AG04450 (cell line): ENCODE results near the gene UVRAG. TPM values are rescaled to one million over a fixed set of nuclear protein-coding genes. Genes with fewer than 3 reads are reported as not detected.

Experiments
- CTCF ChIA-PET: fragments of 300-600, 350-600 bp; formaldehyde crosslinking; extraction: SDS; loops from one replicate; lab custom pipeline; 2022; ENCODE audit warnings: antibody characterized with exemption, inconsistent platforms; lab: Charles Lee
- POLR2A ChIA-PET: fragments of 350-600 bp; formaldehyde crosslinking; extraction: SDS; loops from one replicate; lab custom pipeline; 2021; ENCODE audit warnings: antibody characterized with exemption, inconsistent platforms; lab: Yijun Ruan, JAX
- DNase-seq: peaks from one replicate; pipeline ENCODE4 v3.0.0-alpha.2; 2011; ENCODE audit warnings: low read depth, low spot score
- H3K27ac ChIP-seq: one replicate; pipeline ENCODE4 v1.5.1; 2012; ENCODE audit warnings: low read depth, low read length, control low read depth
- H3K27me3 ChIP-seq: one replicate; pipeline ENCODE4 v1.6.0; 2012; ENCODE audit warnings: low read length; ENCODE audit not compliant: control insufficient read depth, insufficient read depth
- H3K4me3 ChIP-seq: 2 replicates; pipeline ENCODE4 v1.5.1; 2011; ENCODE audit warnings: mild to moderate bottlenecking, low read depth, low read length, control low read depth
- H3K9me3 ChIP-seq: 2 replicates; pipeline ENCODE4 v1.5.1; 2012; ENCODE audit warnings: low read length; ENCODE audit not compliant: control insufficient read depth, insufficient read depth
- CTCF ChIP-seq: IDR thresholded peaks from 2 replicates; pipeline ENCODE4 v1.5.1; 2011; ENCODE audit warnings: low read depth, low read length, control low read depth, inconsistent platforms
- polyA plus RNA-seq: library from polyadenylated mRNA; depleted of rRNA; stranded (reverse); fragments of >200 nt; gene quantifications from 2 replicates; pipeline ENCODE4 v1.2.3, GENCODE V29; 2011

Gene UVRAG
- polyA plus RNA-seq, 1 experiment: 11.6 TPM

- TF ChIP-seq CTCF: no peak
- Histone ChIP-seq H3K27ac (no peak overlapping the region), H3K27me3 (peaks cover 25% of the 10 kb centered on the region), H3K4me3 (no peak overlapping the region), H3K9me3 (no peaks in the 10 kb centered on the region)
- ChIA-PET POLR2A (no interaction called here), CTCF (no interaction called here)
- DNase-seq: no peak
Observed at GRCh38 chr11:75795276-75796090, 19.5 kb upstream of the UVRAG start.

GRCh38 chr11:75796091-75796435, 18.9 kb upstream of the UVRAG start:
- Histone ChIP-seq H3K4me3 (no peak overlapping the region), H3K27me3 (peaks cover 24% of the 10 kb centered on the region), H3K9me3 (no peaks in the 10 kb centered on the region), H3K27ac (no peak overlapping the region)
- ChIA-PET POLR2A (no interaction called here), CTCF (no interaction called here)
- no peak for TF ChIP-seq CTCF
- DNase-seq: no peak

GRCh38 chr11:75797116-75797515, 17.9 kb upstream of the UVRAG start:
- CTCF ChIA-PET: no interaction called here
- POLR2A ChIA-PET: no interaction called here
- no peaks in the 10 kb centered on the region for H3K9me3 ChIP-seq

GRCh38 chr11:75797792-75798191, 17.2 kb upstream of the UVRAG start:
- DNase-seq: no peak
- no peak overlapping the region for H3K4me3 ChIP-seq
- no peak overlapping the region for H3K27ac ChIP-seq
- ChIA-PET POLR2A (no interaction called here), CTCF (no interaction called here)
- peaks cover 15% of the 10 kb centered on the region for H3K27me3 ChIP-seq
- H3K9me3 ChIP-seq: no peaks in the 10 kb centered on the region
- no peak for TF ChIP-seq CTCF

More at GRCh38 chr11:75797116-75797515, 17.9 kb upstream of the UVRAG start:
- TF ChIP-seq CTCF: no peak
- Histone ChIP-seq H3K27me3 (peaks cover 16% of the 10 kb centered on the region), H3K27ac (no peak overlapping the region), H3K4me3 (no peak overlapping the region)
- no peak for DNase-seq

- H3K27ac ChIP-seq: no peak overlapping the region
- H3K4me3 ChIP-seq: no peak overlapping the region
- ChIA-PET POLR2A (no interaction called here), CTCF (interaction anchor here (0.7 kb wide), 1 partner anchor 67 kb away, joined by 3 read pairs; no protein-coding TSS in a partner anchor)
- peaks cover 1% of the 10 kb centered on the region for H3K27me3 ChIP-seq
- H3K9me3 ChIP-seq: no peaks in the 10 kb centered on the region
- TF ChIP-seq CTCF: no peak
- no peak for DNase-seq
Observed at GRCh38 chr11:75800136-75800675, 14.8 kb upstream of the UVRAG start.
